OCI-LY1 (cell line): ENCODE data around the gene PXMP4.

Experiments used
- H2AFZ ChIP-seq: fragments of 200-600 bp; sonication (generic), shearing (Covaris generic); 2 replicates; pipeline ENCODE4 v1.6.0; 2014; ENCODE audit warnings: antibody characterized with exemption, mild to moderate bottlenecking, low read length
- H3F3A ChIP-seq: fragments of 200-600 bp; sonication (generic), shearing (Covaris generic); 2 replicates; pipeline ENCODE4 v1.6.0; 2014; ENCODE audit warnings: mild to moderate bottlenecking, antibody characterized with exemption, low read length, moderate library complexity; ENCODE audit not compliant: insufficient read depth
- H3K27ac ChIP-seq: fragments of 200-600 bp; sonication (generic); 2 replicates; pipeline ENCODE4 v1.5.1; 2014; ENCODE audit warnings: low read length, mixed run types, mild to moderate bottlenecking, low read depth; ENCODE audit not compliant: poor library complexity, severe bottlenecking
- H3K27me3 ChIP-seq: fragments of 200-600 bp; sonication (generic); 2 replicates; pipeline ENCODE4 v1.6.0; 2014; ENCODE audit warnings: antibody characterized with exemption, mild to moderate bottlenecking, low read length, moderate library complexity; ENCODE audit not compliant: insufficient read depth
- H3K36me3 ChIP-seq: fragments of 200-600 bp; sonication (generic); 2 replicates; pipeline ENCODE4 v1.6.1; 2014; ENCODE audit warnings: mild to moderate bottlenecking, antibody characterized with exemption, low read length, moderate library complexity, mixed read lengths; ENCODE audit not compliant: insufficient read depth
- H3K4me1 ChIP-seq: fragments of 200-600 bp; sonication (generic); 2 replicates; pipeline ENCODE4 v1.5.1; 2014; ENCODE audit warnings: mild to moderate bottlenecking, low read length, moderate library complexity; ENCODE audit not compliant: insufficient read depth, severe bottlenecking
- H3K4me2 ChIP-seq: fragments of 200-600 bp; sonication (generic), shearing (Covaris generic); 2 replicates; pipeline ENCODE4 v1.6.1; 2014; ENCODE audit warnings: low read length
- H3K4me3 ChIP-seq: fragments of 200-600 bp; sonication (generic); 2 replicates; pipeline ENCODE4 v1.5.1; 2014; ENCODE audit warnings: low read length, low read depth, mild to moderate bottlenecking, mixed read lengths; ENCODE audit not compliant: poor library complexity, severe bottlenecking
- H3K79me2 ChIP-seq: fragments of 200-600 bp; shearing (Covaris generic); 2 replicates; pipeline ENCODE4 v1.6.1; 2016; ENCODE audit warnings: mixed run types, low read length, mixed read lengths; ENCODE audit not compliant: insufficient read depth
- H3K9ac ChIP-seq: fragments of 200-600 bp; sonication (generic), shearing (Covaris generic); 2 replicates; pipeline ENCODE4 v1.6.1; 2014; ENCODE audit warnings: mild to moderate bottlenecking, low read length, mixed read lengths
- H3K9me2 ChIP-seq: fragments of 200-600 bp; sonication (generic), shearing (Covaris generic); 2 replicates; pipeline ENCODE4 v1.6.1; 2014; ENCODE audit warnings: low read depth, mild to moderate bottlenecking, low read length, mixed read lengths
- H3K9me3 ChIP-seq: fragments of 200-600 bp; shearing (Covaris generic); 2 replicates; pipeline ENCODE4 v1.6.1; 2014; ENCODE audit warnings: low read length, mixed read lengths
- H4K20me1 ChIP-seq: fragments of 200-600 bp; sonication (generic), shearing (Covaris generic); 2 replicates; pipeline ENCODE4 v1.6.0; 2016; ENCODE audit warnings: mild to moderate bottlenecking, low read length; ENCODE audit not compliant: insufficient read depth
- EZH2 ChIP-seq: fragments of 200-600 bp; sonication (generic), shearing (Covaris generic); IDR thresholded peaks from 2 replicates; pipeline ENCODE4 v1.8.0; 2017; ENCODE audit warnings: borderline replicate concordance, mixed run types, mild to moderate bottlenecking, antibody characterized with exemption, low read length, moderate library complexity, mixed read lengths
- TF ChIP-seq, protein P1 (sequence below): fragments of 200-600 bp; sonication (generic), shearing (Covaris generic); IDR thresholded peaks from 2 replicates; pipeline ENCODE4 v1.5.1; 2017; ENCODE audit warnings: mild to moderate bottlenecking, antibody characterized with exemption, low read length, moderate library complexity, mixed read lengths

Gene PXMP4

DNA sequence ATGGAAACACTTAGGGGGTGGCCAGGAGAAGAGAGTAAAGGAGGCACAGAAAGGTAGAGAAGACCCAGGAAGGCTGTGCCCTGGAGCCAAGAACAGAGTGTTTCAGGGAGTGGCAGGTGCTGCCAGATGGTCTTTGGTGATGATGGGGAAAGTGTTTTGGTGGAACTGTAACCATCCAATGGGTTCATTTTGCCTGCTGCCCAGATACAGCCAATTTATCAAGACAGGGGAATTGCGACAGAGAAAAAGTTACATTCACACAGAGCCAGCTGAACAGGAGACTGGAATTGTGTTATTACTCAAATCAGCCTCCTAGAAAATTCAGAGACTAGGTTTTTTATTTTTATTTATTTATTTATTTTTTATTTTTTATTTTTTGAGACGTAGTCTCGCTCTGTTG lies 16.9 kb upstream of the PXMP4 start:
- Histone ChIP-seq H3K9me3 (peaks cover 12% of the 10 kb centered on the region), H3K4me3 (no peak overlapping the region)

DNA sequence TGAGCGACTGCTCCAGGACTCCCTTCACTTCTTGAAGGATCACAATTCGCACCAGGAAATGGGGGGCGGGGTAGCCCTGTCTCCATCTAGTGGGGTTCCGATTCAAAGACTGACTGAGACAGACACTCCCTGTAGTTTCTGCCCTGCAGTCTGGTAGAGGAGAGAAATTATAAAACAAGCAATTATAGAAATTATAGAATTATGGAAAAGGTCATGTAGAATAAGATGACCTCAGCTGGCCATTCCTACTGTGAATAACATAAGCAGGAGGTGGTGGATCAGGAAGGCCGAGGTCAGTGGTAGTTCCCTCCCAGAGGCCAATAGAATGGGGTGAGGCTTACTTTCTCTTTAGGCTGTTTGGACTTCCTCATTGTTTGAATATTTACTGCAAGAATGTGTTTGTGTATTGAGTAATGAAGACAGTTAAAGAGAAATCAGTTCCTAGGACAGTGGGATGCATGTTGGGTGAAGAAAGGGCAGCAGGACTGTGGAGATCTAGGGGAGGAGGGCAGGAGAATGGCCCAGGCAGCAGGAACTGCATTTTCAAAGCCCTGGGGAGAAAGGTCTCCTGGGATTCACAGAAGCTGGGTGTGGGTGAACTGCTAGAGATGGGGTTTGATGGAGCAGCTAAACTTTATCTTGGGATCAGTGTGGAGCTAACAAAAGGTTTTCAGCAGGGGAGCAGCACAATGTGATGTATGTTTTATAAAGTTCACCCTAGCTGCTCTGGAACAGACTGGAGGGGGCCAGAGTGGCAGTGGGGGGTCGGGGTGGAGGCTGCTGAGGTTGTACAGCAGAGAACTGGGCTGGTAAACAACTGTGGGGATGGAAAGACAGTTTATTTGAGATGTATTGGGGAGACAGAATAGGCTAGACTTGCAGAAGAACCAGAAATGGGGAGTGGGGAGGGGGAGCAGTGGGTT lies 13.8 kb upstream of the PXMP4 start:
- no peaks in the 10 kb centered on the region for H3F3A ChIP-seq
- no peak overlapping the region; the same call in 1 of the 2 replicates for H2AFZ ChIP-seq
- H3K27ac ChIP-seq, result peak overlapping the region; percentile 94
- no peaks in the 10 kb centered on the region for H3K9me2 ChIP-seq
- no peaks in the 10 kb centered on the region for H4K20me1 ChIP-seq
- peak overlapping the region; percentile 1; the same call in 1 of the 2 replicates for H3K9ac ChIP-seq
- H3K27me3 ChIP-seq, result no peaks in the 10 kb centered on the region
- no peaks in the 10 kb centered on the region for H3K36me3 ChIP-seq
- peak overlapping the region; percentile 19 for H3K4me3 ChIP-seq
- TF ChIP-seq, protein P1, sequence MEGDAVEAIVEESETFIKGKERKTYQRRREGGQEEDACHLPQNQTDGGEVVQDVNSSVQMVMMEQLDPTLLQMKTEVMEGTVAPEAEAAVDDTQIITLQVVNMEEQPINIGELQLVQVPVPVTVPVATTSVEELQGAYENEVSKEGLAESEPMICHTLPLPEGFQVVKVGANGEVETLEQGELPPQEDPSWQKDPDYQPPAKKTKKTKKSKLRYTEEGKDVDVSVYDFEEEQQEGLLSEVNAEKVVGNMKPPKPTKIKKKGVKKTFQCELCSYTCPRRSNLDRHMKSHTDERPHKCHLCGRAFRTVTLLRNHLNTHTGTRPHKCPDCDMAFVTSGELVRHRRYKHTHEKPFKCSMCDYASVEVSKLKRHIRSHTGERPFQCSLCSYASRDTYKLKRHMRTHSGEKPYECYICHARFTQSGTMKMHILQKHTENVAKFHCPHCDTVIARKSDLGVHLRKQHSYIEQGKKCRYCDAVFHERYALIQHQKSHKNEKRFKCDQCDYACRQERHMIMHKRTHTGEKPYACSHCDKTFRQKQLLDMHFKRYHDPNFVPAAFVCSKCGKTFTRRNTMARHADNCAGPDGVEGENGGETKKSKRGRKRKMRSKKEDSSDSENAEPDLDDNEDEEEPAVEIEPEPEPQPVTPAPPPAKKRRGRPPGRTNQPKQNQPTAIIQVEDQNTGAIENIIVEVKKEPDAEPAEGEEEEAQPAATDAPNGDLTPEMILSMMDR, result no peak
- TF ChIP-seq EZH2, result no peak
- no peaks in the 10 kb centered on the region for H3K79me2 ChIP-seq
- peaks cover 12% of the 10 kb centered on the region for H3K9me3 ChIP-seq
- H3K4me2 ChIP-seq, result peak overlapping the region; percentile 82
- peaks cover 30% of the 10 kb centered on the region for H3K4me1 ChIP-seq

More for the DNA sequence above, 16.9 kb upstream of the PXMP4 start:
- Histone ChIP-seq H3K27ac (no peak overlapping the region), H3K79me2 (no peaks in the 10 kb centered on the region), H3K4me1 (peaks cover 23% of the 10 kb centered on the region), H3K9ac (no peak overlapping the region), H3K36me3 (no peaks in the 10 kb centered on the region), H3F3A (no peaks in the 10 kb centered on the region), H4K20me1 (no peaks in the 10 kb centered on the region), H2AFZ (no peak overlapping the region), H3K4me2 (no peak overlapping the region), H3K27me3 (no peaks in the 10 kb centered on the region), H3K9me2 (no peaks in the 10 kb centered on the region)
- no peak for TF ChIP-seq EZH2
- TF ChIP-seq, protein P1, result no peak

DNA sequence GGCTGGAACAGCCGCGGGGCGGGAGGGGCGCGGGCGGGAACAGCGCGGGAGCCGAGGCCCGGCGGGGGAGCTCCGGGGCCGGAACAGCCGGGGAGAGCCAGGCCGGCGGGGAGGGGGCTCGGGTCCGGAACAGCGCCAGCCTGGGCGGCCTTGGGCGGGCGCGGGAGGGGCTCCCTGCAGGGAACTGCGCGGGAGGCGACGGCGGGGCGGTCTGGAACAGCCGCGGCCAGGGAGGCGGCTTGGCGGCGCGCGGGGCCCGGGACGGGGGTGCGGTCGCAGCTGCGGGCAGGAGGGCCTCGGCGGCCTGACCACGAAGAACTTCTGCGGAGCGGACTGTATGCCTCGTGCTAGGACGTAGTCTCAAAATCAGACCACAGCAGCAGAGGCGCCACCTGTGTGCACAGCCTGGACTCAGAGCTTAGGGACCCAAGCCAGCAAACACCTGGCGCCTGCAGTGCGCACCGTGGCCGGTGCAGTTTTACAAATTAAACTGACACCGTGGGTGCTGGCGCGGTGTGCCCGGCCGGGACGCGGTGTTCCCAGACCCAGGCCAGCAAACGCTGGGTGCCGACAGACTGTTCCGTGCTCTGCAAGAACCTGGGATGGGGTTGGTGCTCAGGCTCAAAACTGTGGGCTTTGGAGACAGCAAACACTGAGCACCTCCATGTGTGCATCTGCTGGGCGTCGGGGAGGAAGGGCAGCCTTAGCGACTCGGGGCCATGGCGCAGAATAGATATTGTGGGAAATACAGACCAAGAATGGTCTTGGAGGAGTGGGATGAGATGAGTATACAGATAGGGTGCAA lies 12.3 kb upstream of the PXMP4 start:
- Histone ChIP-seq H3K79me2 (no peaks in the 10 kb centered on the region), H3K4me2 (peak overlapping the region; percentile 82), H3K27ac (peak overlapping the region; percentile 94)

More for the DNA sequence above, 12.3 kb upstream of the PXMP4 start:
- H3K9me2 ChIP-seq, result no peaks in the 10 kb centered on the region
- no peaks in the 10 kb centered on the region for H3K36me3 ChIP-seq
- H2AFZ ChIP-seq, result no peak overlapping the region
- H3K27me3 ChIP-seq, result no peaks in the 10 kb centered on the region
- no peaks in the 10 kb centered on the region for H3F3A ChIP-seq
- H3K9ac ChIP-seq, result peak overlapping the region; percentile 73
- TF ChIP-seq, protein P1, result peak; percentile 17; the same call in 1 of the 2 replicates
- TF ChIP-seq EZH2, result no peak
- peak overlapping the region; percentile 64 for H3K4me3 ChIP-seq
- peaks cover 9% of the 10 kb centered on the region for H3K9me3 ChIP-seq
- H3K4me1 ChIP-seq, result peaks cover 30% of the 10 kb centered on the region
- no peaks in the 10 kb centered on the region for H4K20me1 ChIP-seq
